DND-41 (cell line): Measurements from ENCODE around the gene SCD5.

Source experiments
- ATAC-seq: fragments of 200-7000 bp; cut with Tn5 transposase; 3 replicates; pipeline ENCODE4 v1.9.1; 2021; ENCODE audit warnings: low read depth; ENCODE audit not compliant: insufficient read depth
- DNase-seq: peaks from one replicate; pipeline ENCODE4 v3.0.0-alpha.2; 2020
- H2AFZ ChIP-seq: 2 replicates; pipeline ENCODE4 v1.6.0; 2012; ENCODE audit warnings: low read depth, low read length
- H3K27ac ChIP-seq: 2 replicates; pipeline ENCODE4 v1.5.1; 2012; ENCODE audit warnings: low read length, inconsistent platforms
- H3K27me3 ChIP-seq: fragments of 200-600 bp; sonication (generic); 2 replicates; pipeline ENCODE4 v1.6.0; 2012; ENCODE audit warnings: low read length, mild to moderate bottlenecking, inconsistent platforms; ENCODE audit not compliant: insufficient read depth, poor library complexity
- H3K36me3 ChIP-seq: 2 replicates; pipeline ENCODE4 v1.5.1; 2012; ENCODE audit warnings: low read length, inconsistent platforms; ENCODE audit not compliant: insufficient read depth
- H3K4me1 ChIP-seq: 2 replicates; pipeline ENCODE4 v1.5.1; 2012; ENCODE audit warnings: mild to moderate bottlenecking, low read length; ENCODE audit not compliant: insufficient read depth
- H3K4me2 ChIP-seq: 2 replicates; pipeline ENCODE4 v1.6.0; 2012; ENCODE audit warnings: mild to moderate bottlenecking, moderate library complexity, low read length, inconsistent platforms; ENCODE audit not compliant: insufficient read depth
- H3K4me3 ChIP-seq, 2 experiments: fragments of 200-600 bp in 1 of 2; shearing (Covaris generic) in 1 of 2; 2 replicates each; pipeline ENCODE4 v1.5.1; 2012 to 2016; ENCODE audit warnings: inconsistent platforms in 2 of 2, low read length in 2 of 2, mild to moderate bottlenecking in 2 of 2, low read depth in 1 of 2, moderate library complexity in 1 of 2
- H3K79me2 ChIP-seq: 2 replicates; pipeline ENCODE4 v1.6.0; 2012; ENCODE audit warnings: low read length, inconsistent platforms; ENCODE audit not compliant: insufficient read depth
- H3K9ac ChIP-seq: 2 replicates; pipeline ENCODE4 v1.6.0; 2012; ENCODE audit warnings: low read depth, mild to moderate bottlenecking, inconsistent platforms, low read length, moderate library complexity
- H3K9me3 ChIP-seq: 2 replicates; pipeline ENCODE4 v1.5.1; 2012; ENCODE audit warnings: low read length, moderate library complexity, mild to moderate bottlenecking, inconsistent platforms; ENCODE audit not compliant: insufficient read depth, severe bottlenecking
- H4K20me1 ChIP-seq: 2 replicates; pipeline ENCODE4 v1.6.0; 2012; ENCODE audit warnings: low read length; ENCODE audit not compliant: insufficient read depth
- EZH2 ChIP-seq: IDR thresholded peaks from 3 replicates; pipeline ENCODE4 v1.6.1; 2012; ENCODE audit warnings: borderline replicate concordance, low read depth, mild to moderate bottlenecking, moderate library complexity, low read length, inconsistent platforms; ENCODE audit not compliant: severe bottlenecking
- TF ChIP-seq, protein P1 (sequence below): IDR thresholded peaks from 2 replicates; pipeline ENCODE4 v1.5.1; 2012; ENCODE audit warnings: borderline replicate concordance, low read length, moderate library complexity, mild to moderate bottlenecking; ENCODE audit not compliant: poor library complexity, severe bottlenecking; ENCODE audit errors: extremely low read depth

The SCD5 gene

DNA sequence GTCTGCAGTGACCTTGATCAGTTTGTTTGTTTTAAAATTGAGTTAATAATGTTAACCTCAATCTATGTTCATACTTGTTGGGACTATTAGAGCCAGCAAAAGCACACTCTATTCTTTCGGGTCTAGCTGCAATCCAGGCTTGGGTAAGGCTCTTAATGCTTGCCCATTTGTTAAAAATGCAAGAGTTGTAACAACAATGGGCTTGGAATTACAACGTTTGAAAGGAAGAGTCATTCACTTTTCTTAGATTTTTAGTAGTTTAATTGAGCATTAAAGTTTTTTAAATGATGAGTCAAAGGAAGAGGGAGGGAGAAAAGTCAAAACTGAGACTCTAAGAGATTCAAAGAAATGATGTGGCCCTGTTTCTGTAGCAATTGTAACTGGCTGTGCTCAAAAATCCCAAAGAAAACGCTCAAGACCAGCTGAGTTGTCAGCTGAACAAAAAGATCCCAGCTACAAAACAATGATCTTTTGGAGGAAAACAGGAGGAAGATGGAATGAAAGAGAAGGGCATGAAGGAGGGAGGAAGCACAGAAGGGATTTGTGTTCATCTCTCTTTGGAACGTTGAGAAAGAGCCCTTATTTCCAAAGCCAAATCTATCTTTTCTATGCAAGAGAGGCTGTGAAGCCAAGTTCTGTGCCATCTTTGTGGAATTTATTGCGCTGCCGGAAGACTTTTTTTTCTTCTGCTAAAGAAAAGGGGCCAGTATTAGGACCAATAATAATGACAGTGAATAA is 5.5 kb downstream of the SCD5 start:
- H3K36me3 ChIP-seq, result peaks cover 11% of the 10 kb centered on the region
- peaks cover 17% of the 10 kb centered on the region for H3K4me1 ChIP-seq
- DNase-seq (no peak), ATAC-seq (no peak)
- H3K79me2 ChIP-seq, result peaks cover 79% of the 10 kb centered on the region
- H3K4me2 ChIP-seq, result no peak overlapping the region; the same call in 1 of the 2 replicates
- no peak for TF ChIP-seq EZH2
- TF ChIP-seq, protein P1, sequence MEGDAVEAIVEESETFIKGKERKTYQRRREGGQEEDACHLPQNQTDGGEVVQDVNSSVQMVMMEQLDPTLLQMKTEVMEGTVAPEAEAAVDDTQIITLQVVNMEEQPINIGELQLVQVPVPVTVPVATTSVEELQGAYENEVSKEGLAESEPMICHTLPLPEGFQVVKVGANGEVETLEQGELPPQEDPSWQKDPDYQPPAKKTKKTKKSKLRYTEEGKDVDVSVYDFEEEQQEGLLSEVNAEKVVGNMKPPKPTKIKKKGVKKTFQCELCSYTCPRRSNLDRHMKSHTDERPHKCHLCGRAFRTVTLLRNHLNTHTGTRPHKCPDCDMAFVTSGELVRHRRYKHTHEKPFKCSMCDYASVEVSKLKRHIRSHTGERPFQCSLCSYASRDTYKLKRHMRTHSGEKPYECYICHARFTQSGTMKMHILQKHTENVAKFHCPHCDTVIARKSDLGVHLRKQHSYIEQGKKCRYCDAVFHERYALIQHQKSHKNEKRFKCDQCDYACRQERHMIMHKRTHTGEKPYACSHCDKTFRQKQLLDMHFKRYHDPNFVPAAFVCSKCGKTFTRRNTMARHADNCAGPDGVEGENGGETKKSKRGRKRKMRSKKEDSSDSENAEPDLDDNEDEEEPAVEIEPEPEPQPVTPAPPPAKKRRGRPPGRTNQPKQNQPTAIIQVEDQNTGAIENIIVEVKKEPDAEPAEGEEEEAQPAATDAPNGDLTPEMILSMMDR, result no peak
- no peak overlapping the region for H3K9ac ChIP-seq
- no peak overlapping the region for H2AFZ ChIP-seq
- H3K9me3 ChIP-seq, result no peaks in the 10 kb centered on the region
- no peak overlapping the region for H3K27ac ChIP-seq
- no peak overlapping the region for H3K4me3 ChIP-seq
- H4K20me1 ChIP-seq, result peaks cover 61% of the 10 kb centered on the region
- no peaks in the 10 kb centered on the region for H3K27me3 ChIP-seq

DNA sequence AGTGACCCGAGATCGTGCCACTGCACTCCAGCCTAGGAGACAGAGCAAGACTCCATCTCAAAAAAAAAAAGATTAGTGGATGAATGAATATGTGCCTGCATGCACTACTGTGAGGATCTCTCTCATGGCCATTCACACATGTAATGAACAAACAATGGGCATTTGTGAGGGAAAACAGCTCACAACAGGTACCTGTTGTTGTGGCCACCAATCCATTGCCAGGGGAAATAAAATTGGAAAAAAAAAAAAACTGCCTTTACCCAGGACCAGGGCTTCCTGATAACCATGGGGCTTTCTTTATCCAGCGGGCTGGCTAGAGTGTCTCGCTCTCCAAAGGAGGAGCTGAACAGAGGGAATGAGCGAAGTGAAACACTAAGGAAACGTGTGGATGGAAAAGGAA is 7.4 kb downstream of the SCD5 start:
- H3K4me1 ChIP-seq, result peaks cover under 1% of the 10 kb centered on the region; the same call in 1 of the 2 replicates
- H3K4me3 ChIP-seq, result no peak overlapping the region
- H3K4me2 ChIP-seq, result no peak overlapping the region
- H3K79me2 ChIP-seq, result peaks cover 76% of the 10 kb centered on the region
- H3K36me3 ChIP-seq, result peaks cover 15% of the 10 kb centered on the region
- no peak for DNase-seq
- no peak overlapping the region for H2AFZ ChIP-seq
- H3K9me3 ChIP-seq, result no peaks in the 10 kb centered on the region
- no peak for ATAC-seq
- H3K27me3 ChIP-seq, result no peaks in the 10 kb centered on the region
- H3K27ac ChIP-seq, result no peak overlapping the region
- TF ChIP-seq, protein P1, result no peak
- no peak for TF ChIP-seq EZH2
- peaks cover 54% of the 10 kb centered on the region for H4K20me1 ChIP-seq
- H3K9ac ChIP-seq, result no peak overlapping the region

DNA sequence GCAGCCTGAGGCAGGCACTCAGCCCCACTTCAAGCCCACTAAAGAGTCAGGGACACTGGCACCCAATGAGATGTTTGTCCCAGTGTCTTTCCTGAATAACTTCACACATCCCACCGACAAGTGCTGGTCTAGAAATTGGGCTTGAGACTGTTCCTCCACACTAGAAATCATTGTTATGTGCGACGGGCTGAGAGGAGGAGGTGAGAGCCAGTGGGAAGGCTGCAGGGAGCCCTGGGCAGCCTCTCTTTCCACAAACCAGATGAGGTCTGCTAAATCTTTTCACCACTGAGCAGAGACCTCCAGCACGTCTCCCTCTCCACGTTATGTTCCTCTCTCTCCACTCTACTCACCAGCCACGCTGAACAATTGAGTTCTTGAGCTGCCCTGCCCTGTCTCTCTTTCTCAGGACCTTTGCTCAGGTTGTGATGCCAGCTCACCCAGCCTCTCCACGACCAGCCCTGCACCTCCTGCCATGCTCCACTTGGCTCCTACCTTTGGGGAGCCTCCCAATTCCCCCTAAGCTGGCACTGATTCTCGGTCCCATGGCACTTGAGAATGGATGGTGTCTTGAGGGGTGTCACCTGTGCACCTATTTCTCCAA is 8.4 kb downstream of the SCD5 start:
- H3K27me3 ChIP-seq, result no peaks in the 10 kb centered on the region

More for the DNA sequence above, 8.4 kb downstream of the SCD5 start:
- Histone ChIP-seq H3K79me2 (peaks cover 76% of the 10 kb centered on the region), H3K4me2 (no peak overlapping the region), H4K20me1 (peaks cover 50% of the 10 kb centered on the region), H3K4me1 (no peaks in the 10 kb centered on the region; the same call in 1 of the 2 replicates), H2AFZ (no peak overlapping the region), H3K4me3 (no peak overlapping the region), H3K9me3 (no peaks in the 10 kb centered on the region), H3K9ac (no peak overlapping the region), H3K36me3 (peaks cover 11% of the 10 kb centered on the region), H3K27ac (no peak overlapping the region)
- no peak for DNase-seq
- ATAC-seq, result no peak
- TF ChIP-seq, protein P1, result no peak
- no peak for TF ChIP-seq EZH2
